GM23338 (cell line): ENCODE data around the gene CDC25B. TPM values are rescaled to one million over a fixed set of nuclear protein-coding genes. Genes with fewer than 3 reads are reported as not detected.

ENCODE experiments used
- ATAC-seq: fragments of 200-7000 bp; cut with Tn5 transposase; 3 replicates; pipeline ENCODE4 v1.9.1; 2020
- DNase-seq: peaks from one replicate; pipeline ENCODE4 v3.0.0-alpha.2; 2015; ENCODE audit warnings: low spot score
- H2AFZ ChIP-seq: fragments of 200-600 bp; sonication (generic); 2 replicates; pipeline ENCODE4 v1.8.0; 2016; ENCODE audit warnings: antibody characterized with exemption, mild to moderate bottlenecking, moderate library complexity
- H3F3A ChIP-seq: fragments of 200-600 bp; sonication (generic); replicated peaks from 2 replicates; pipeline ENCODE4 v1.8.0; 2017; ENCODE audit warnings: antibody characterized with exemption, mixed run types, low read depth
- H3K27ac ChIP-seq: fragments of 200-600 bp; sonication (generic); 2 replicates; pipeline ENCODE4 v1.6.1; 2016; ENCODE audit warnings: low read depth
- H3K27me3 ChIP-seq: fragments of 200-600 bp; sonication (generic); 2 replicates; pipeline ENCODE4 v1.8.0; 2016; ENCODE audit warnings: mild to moderate bottlenecking, mixed run types, moderate library complexity; ENCODE audit not compliant: insufficient read depth
- H3K36me3 ChIP-seq: fragments of 200-600 bp; sonication (generic); 2 replicates; pipeline ENCODE4 v1.8.0; 2016; ENCODE audit warnings: mild to moderate bottlenecking; ENCODE audit not compliant: insufficient read depth
- H3K4me1 ChIP-seq: fragments of 200-600 bp; sonication (generic); 2 replicates; pipeline ENCODE4 v1.8.0; 2016; ENCODE audit warnings: mild to moderate bottlenecking, moderate library complexity; ENCODE audit not compliant: insufficient read depth
- H3K4me2 ChIP-seq: fragments of 200-600 bp; sonication (generic); 2 replicates; pipeline ENCODE4 v1.7.1; 2017; ENCODE audit warnings: mixed run types
- H3K4me3 ChIP-seq: fragments of 200-600 bp; sonication (generic); 2 replicates; pipeline ENCODE4 v1.6.1; 2016; ENCODE audit warnings: mixed run types
- H3K79me2 ChIP-seq: fragments of 200-600 bp; sonication (generic); replicated peaks from 2 replicates; pipeline ENCODE4 v1.8.0; 2017; ENCODE audit warnings: mild to moderate bottlenecking; ENCODE audit not compliant: insufficient read depth
- H3K9me2 ChIP-seq: fragments of 200-600 bp; sonication (generic); 2 replicates; pipeline ENCODE4 v1.8.0; 2017; ENCODE audit not compliant: insufficient read depth
- H4K20me1 ChIP-seq: fragments of 200-600 bp; sonication (generic); replicated peaks from 2 replicates; pipeline ENCODE4 v1.8.0; 2017; ENCODE audit warnings: mild to moderate bottlenecking; ENCODE audit not compliant: insufficient read depth
- H3K27ac Mint-ChIP-seq: 2 replicates; pipeline ENCODE4 v1.8.0; 2020; ENCODE audit warnings: inconsistent platforms, mild to moderate bottlenecking, moderate library complexity, mixed read lengths
- H3K27me3 Mint-ChIP-seq: 3 replicates; pipeline ENCODE4 v1.8.0; 2022; ENCODE audit warnings: low read depth, mild to moderate bottlenecking, moderate library complexity, mixed read lengths, inconsistent platforms; ENCODE audit not compliant: insufficient read depth, poor library complexity
- H3K36me3 Mint-ChIP-seq: 3 replicates; pipeline ENCODE4 v1.8.0; 2021; ENCODE audit warnings: low read depth, mild to moderate bottlenecking, inconsistent platforms, moderate library complexity, mixed read lengths
- H3K4me1 Mint-ChIP-seq: 3 replicates; pipeline ENCODE4 v1.8.0; 2020; ENCODE audit warnings: mild to moderate bottlenecking, inconsistent platforms, mixed read lengths
- H3K4me3 Mint-ChIP-seq: 3 replicates; pipeline ENCODE4 v1.8.0; 2021; ENCODE audit warnings: moderate library complexity, mild to moderate bottlenecking, inconsistent platforms, mixed read lengths
- H3K9me3 Mint-ChIP-seq: 3 replicates; pipeline ENCODE4 v1.8.0; 2020; ENCODE audit warnings: moderate library complexity, mild to moderate bottlenecking, inconsistent platforms, mixed read lengths
- CREB1 ChIP-seq: fragments of 250-450 bp; sonication (Bioruptor Pico); IDR thresholded peaks from 2 replicates; pipeline ENCODE4 v1.5.0; 2020; ENCODE audit warnings: low read depth, mild to moderate bottlenecking, moderate library complexity
- CTCF ChIP-seq, 2 experiments: fragments of 200-600 bp in 1 of 2; sonication (generic) in 1 of 2; conservative IDR thresholded peaks; 2 replicates each; pipeline versions ENCODE4 v1.5.1 to v1.6.1; 2016 to 2017; ENCODE audit warnings: antibody characterized with exemption in 2 of 2, low read depth in 2 of 2, mild to moderate bottlenecking in 2 of 2, moderate library complexity in 1 of 2
- ETS1 ChIP-seq: IDR thresholded peaks from 2 replicates; pipeline ENCODE4 v1.6.1; 2016; ENCODE audit warnings: antibody characterized with exemption
- EZH2 ChIP-seq: fragments of 200-600 bp; sonication (generic); IDR thresholded peaks from one replicate; pipeline ENCODE4 v1.8.0; 2017; ENCODE audit warnings: antibody characterized with exemption, mild to moderate bottlenecking, low read depth; ENCODE audit not compliant: unreplicated experiment
- EZH2phosphoT487 ChIP-seq: fragments of 200-600 bp; sonication (generic); IDR thresholded peaks from one replicate; pipeline ENCODE4 v1.8.1; 2018; ENCODE audit warnings: antibody characterized with exemption; ENCODE audit not compliant: unreplicated experiment
- JUNB ChIP-seq: IDR thresholded peaks from one replicate; pipeline ENCODE4 v1.6.1; 2016; ENCODE audit warnings: antibody characterized with exemption; ENCODE audit not compliant: unreplicated experiment
- NANOG ChIP-seq: IDR thresholded peaks from 2 replicates; pipeline ENCODE4 v1.6.1; 2016; ENCODE audit warnings: antibody characterized with exemption, borderline replicate concordance
- POLR2AphosphoS5 ChIP-seq: IDR thresholded peaks from 2 replicates; pipeline ENCODE4 v1.6.1; 2016; ENCODE audit warnings: antibody characterized with exemption, low read depth
- REST ChIP-seq: IDR thresholded peaks from one replicate; pipeline ENCODE4 v1.6.1; 2018; ENCODE audit warnings: antibody characterized with exemption; ENCODE audit not compliant: unreplicated experiment
- STAT1 ChIP-seq: IDR thresholded peaks from one replicate; pipeline ENCODE4 v1.6.1; 2016; ENCODE audit warnings: antibody characterized with exemption; ENCODE audit not compliant: unreplicated experiment
- ZNF114 ChIP-seq: fragments of 250-450 bp; sonication (Bioruptor Pico); IDR thresholded peaks from 2 replicates; pipeline ENCODE4 v1.5.0; 2020; ENCODE audit warnings: mild to moderate bottlenecking, moderate library complexity
- ZNF331 ChIP-seq: fragments of 250-450 bp; sonication (Bioruptor Pico); IDR thresholded peaks from 2 replicates; pipeline ENCODE4 v1.5.0; 2020; ENCODE audit warnings: low read depth, mild to moderate bottlenecking, moderate library complexity
- ZNF462 ChIP-seq: fragments of 250-450 bp; sonication (Bioruptor Pico); IDR thresholded peaks from 2 replicates; pipeline ENCODE4 v1.5.0; 2020; ENCODE audit warnings: mild to moderate bottlenecking, moderate library complexity
- polyA plus RNA-seq: library from polyadenylated mRNA; unstranded; fragments of >200 nt; fragmentation: Nextera tagmentation; extraction: Ambion mirVana; gene quantifications from 2 replicates; pipeline ENCODE4 v1.2.1, GENCODE V29; 2016
- total RNA-seq: library from RNA; depleted of rRNA; stranded (reverse); fragments of >200 nt; shearing (Covaris generic); gene quantifications from 2 replicates; pipeline ENCODE4 v1.2.3, GENCODE V29; 2014

Gene CDC25B
- total and polyA plus RNA-seq, 2 experiments from 2014 or later: 10.5 to 33.0 TPM

GRCh38 chr20:3847429-3847940 lies 51.4 kb downstream of the CDC25B start:
- DNase-seq (no peak), ATAC-seq (no peak)
- Mint-ChIP-seq H3K4me1 (peaks cover 4% of the 10 kb centered on the region; the same call in 1 of the 3 replicates), H3K27ac (peak overlapping the region; percentile 52; the same call in 1 of the 2 replicates), H3K36me3 (0 out of 3 replicates have a peak, but pooled peaks cover 3% of the 10 kb centered on the region), H3K9me3 (no peaks in the 10 kb centered on the region), H3K27me3 (peaks cover 18% of the 10 kb centered on the region), H3K4me3 (peak overlapping the region; percentile 87)
- H3K27me3 ChIP-seq: no peaks in the 10 kb centered on the region
- peak overlapping the region; percentile 88 for H3K4me3 ChIP-seq
- H3K4me2 ChIP-seq: peak overlapping the region; percentile 95
- peaks cover 6% of the 10 kb centered on the region; the same call in 1 of the 2 replicates for H3F3A ChIP-seq
- no peak for TF ChIP-seq EZH2phosphoT487
- TF ChIP-seq ZNF331: no peak
- TF ChIP-seq REST: no peak
- no peak for TF ChIP-seq CTCF (conservative IDR thresholded peaks at IDR 0.05; ENCODE audit: low read depth in 2 of 2)
- TF ChIP-seq EZH2: no peak
- no peak for TF ChIP-seq POLR2AphosphoS5
- no peak for TF ChIP-seq STAT1
- TF ChIP-seq JUNB: no peak
- no peak for TF ChIP-seq ETS1
- no peak for TF ChIP-seq ZNF462 (CRISPR knock-in tag)
- no peak for TF ChIP-seq NANOG
- no peak for TF ChIP-seq ZNF114 (CRISPR knock-in tag)
- no peak for TF ChIP-seq CREB1 (CRISPR knock-in tag)
- no peaks in the 10 kb centered on the region for H3K36me3 ChIP-seq
- no peaks in the 10 kb centered on the region for H3K9me2 ChIP-seq
- peaks cover 4% of the 10 kb centered on the region for H3K4me1 ChIP-seq
- H3K79me2 ChIP-seq: no peaks in the 10 kb centered on the region; the same call in 1 of the 2 replicates
- H2AFZ ChIP-seq: 0 out of 2 replicates have a peak overlapping the region, but pooled peaks have one; percentile 91
- no peaks in the 10 kb centered on the region; the same call in 1 of the 2 replicates for H4K20me1 ChIP-seq
- H3K27ac ChIP-seq: no peak overlapping the region
